Measurements from ENCODE around the gene RCAN2.

Gene RCAN2

GRCh38 chr6:46204880-46205650, 286.2 kb downstream of the RCAN2 start:
- no peak for DNase-seq

- no peak for DNase-seq
These were observed 287.7 kb downstream of the RCAN2 start for GRCh38 chr6:46203391-46204177.

GRCh38 chr6:46201702-46202101, 289.5 kb downstream of the RCAN2 start:
- DNase-seq = no peak

GRCh38 chr6:46199387-46199786, 291.9 kb downstream of the RCAN2 start:
- no peak for DNase-seq

GRCh38 chr6:46191961-46192360, 299.3 kb downstream of the RCAN2 start:
- DNase-seq = no peak

- DNase-seq = no peak
These were observed 300.4 kb downstream of the RCAN2 start for GRCh38 chr6:46190889-46191288.

GRCh38 chr6:46189726-46190125, 301.5 kb downstream of the RCAN2 start:
- no peak for DNase-seq

- DNase-seq = no peak
These were observed 304.7 kb downstream of the RCAN2 start for GRCh38 chr6:46186583-46186982.

GRCh38 chr6:46184114-46184513, 307.1 kb downstream of the RCAN2 start:
- DNase-seq = no peak

- no peak for DNase-seq
These were observed 315.3 kb downstream of the RCAN2 start for GRCh38 chr6:46175976-46176375.

GRCh38 chr6:46175446-46175845, 315.8 kb downstream of the RCAN2 start:
- no peak for DNase-seq

GRCh38 chr6:46174904-46175303, 316.3 kb downstream of the RCAN2 start:
- no peak for DNase-seq

- no peak for DNase-seq
These were observed 319.1 kb downstream of the RCAN2 start for GRCh38 chr6:46172176-46172575.

All from suppressor macrophage treated with lipopolysaccharide for 1 hour (primary cell).